ENCODE data around the gene ZYG11A.

ZYG11A gene

DNA sequence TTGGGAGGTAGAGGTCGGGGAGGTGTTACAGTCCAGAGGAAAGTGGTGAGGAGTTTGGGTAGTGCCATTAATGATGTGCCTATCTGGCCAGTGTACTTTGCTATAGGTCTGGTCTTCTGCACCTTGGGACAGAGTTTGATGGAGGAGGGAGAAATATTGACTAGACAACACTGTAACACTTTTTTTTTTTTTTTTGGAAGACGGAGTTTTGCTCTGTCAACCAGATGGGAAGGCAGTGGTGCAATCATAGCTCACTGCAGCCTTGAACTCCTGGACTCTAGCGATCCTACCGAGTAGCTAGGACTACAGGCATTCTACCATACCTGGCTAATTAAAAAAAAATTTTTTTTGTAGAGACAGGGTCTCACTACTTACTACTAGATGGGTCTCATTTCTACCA lies 86.5 kb downstream of the ZYG11A start:
- no peaks in the 10 kb centered on the region for H3K9me2 ChIP-seq (ENCODE audit: low read depth, low read length)
- 0 out of 2 replicates have a peak, but pooled peaks cover 4% of the 10 kb centered on the region for H3K27me3 ChIP-seq (ENCODE audit: insufficient read depth, low read length)
- H3K79me2 ChIP-seq (ENCODE audit: insufficient read depth, low read length) = no peaks in the 10 kb centered on the region
- no peak overlapping the region for H3K9ac ChIP-seq (ENCODE audit: low read length)
- H3K4me1 ChIP-seq (ENCODE audit: insufficient read depth, low read length, severe bottlenecking) = no peaks in the 10 kb centered on the region
- H3K4me3 ChIP-seq (ENCODE audit: low read depth, low read length, poor library complexity, severe bottlenecking) = no peak overlapping the region
- H3K27ac ChIP-seq (ENCODE audit: low read depth, low read length, poor library complexity, severe bottlenecking) = no peak overlapping the region
- H3K9me3 ChIP-seq (ENCODE audit: low read length) = no peaks in the 10 kb centered on the region
- no peaks in the 10 kb centered on the region for H4K20me1 ChIP-seq (ENCODE audit: insufficient read depth, low read length)
- H3K36me3 ChIP-seq (ENCODE audit: insufficient read depth, low read length) = no peaks in the 10 kb centered on the region
- H3K4me2 ChIP-seq (ENCODE audit: low read length) = no peak overlapping the region
- H2AFZ ChIP-seq (ENCODE audit: low read length) = no peak overlapping the region
- H3F3A ChIP-seq (ENCODE audit: insufficient read depth, low read length) = no peaks in the 10 kb centered on the region
- TF ChIP-seq CTCF (IDR thresholded peaks at IDR 0.05; ENCODE audit: low read length) = no peak
- no peak for TF ChIP-seq EZH2 (IDR thresholded peaks at IDR 0.05; ENCODE audit: borderline replicate concordance, low read length)

GRCh38 chr1:52937433-52938182 lies 95.0 kb downstream of the ZYG11A start:
- no peaks in the 10 kb centered on the region for H3K4me1 ChIP-seq (ENCODE audit: insufficient read depth, low read length, severe bottlenecking)
- no peaks in the 10 kb centered on the region for H3F3A ChIP-seq (ENCODE audit: insufficient read depth, low read length)
- no peaks in the 10 kb centered on the region for H4K20me1 ChIP-seq (ENCODE audit: insufficient read depth, low read length)
- H3K36me3 ChIP-seq (ENCODE audit: insufficient read depth, low read length) = no peaks in the 10 kb centered on the region
- no peak overlapping the region for H3K27ac ChIP-seq (ENCODE audit: low read depth, low read length, poor library complexity, severe bottlenecking)
- H2AFZ ChIP-seq (ENCODE audit: low read length) = no peak overlapping the region
- H3K4me2 ChIP-seq (ENCODE audit: low read length) = no peak overlapping the region
- H3K9me2 ChIP-seq (ENCODE audit: low read depth, low read length) = no peaks in the 10 kb centered on the region
- H3K9ac ChIP-seq (ENCODE audit: low read length) = no peak overlapping the region
- no peaks in the 10 kb centered on the region for H3K9me3 ChIP-seq (ENCODE audit: low read length)
- no peaks in the 10 kb centered on the region for H3K79me2 ChIP-seq (ENCODE audit: insufficient read depth, low read length)
- H3K27me3 ChIP-seq (ENCODE audit: insufficient read depth, low read length) = 0 out of 2 replicates have a peak, but pooled peaks cover 4% of the 10 kb centered on the region
- no peak overlapping the region for H3K4me3 ChIP-seq (ENCODE audit: low read depth, low read length, poor library complexity, severe bottlenecking)
- TF ChIP-seq EZH2 (IDR thresholded peaks at IDR 0.05; ENCODE audit: borderline replicate concordance, low read length) = no peak
- TF ChIP-seq CTCF (IDR thresholded peaks at IDR 0.05; ENCODE audit: low read length) = no peak

DNA sequence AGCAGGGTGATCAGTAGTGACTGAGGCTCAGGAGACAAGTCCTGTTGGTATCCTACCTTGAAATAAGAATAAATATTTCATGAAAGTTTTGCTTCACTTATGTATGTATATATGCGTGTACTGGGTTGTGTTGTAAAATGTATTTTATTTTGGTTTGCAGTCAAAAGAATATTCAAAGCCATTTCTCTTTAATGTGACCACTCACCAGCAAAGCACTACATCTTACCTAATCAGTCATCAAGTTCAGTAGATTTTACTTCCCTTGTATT lies 95.6 kb downstream of the ZYG11A start:
- Histone ChIP-seq H3K9me3 (ENCODE audit: low read length) (no peaks in the 10 kb centered on the region), H3K27ac (ENCODE audit: low read depth, low read length, poor library complexity, severe bottlenecking) (no peak overlapping the region), H3K4me3 (ENCODE audit: low read depth, low read length, poor library complexity, severe bottlenecking) (no peak overlapping the region), H3K4me1 (ENCODE audit: insufficient read depth, low read length, severe bottlenecking) (no peaks in the 10 kb centered on the region), H3F3A (ENCODE audit: insufficient read depth, low read length) (no peaks in the 10 kb centered on the region), H3K9me2 (ENCODE audit: low read depth, low read length) (no peaks in the 10 kb centered on the region), H3K79me2 (ENCODE audit: insufficient read depth, low read length) (no peaks in the 10 kb centered on the region), H3K36me3 (ENCODE audit: insufficient read depth, low read length) (no peaks in the 10 kb centered on the region), H3K4me2 (ENCODE audit: low read length) (no peak overlapping the region), H3K9ac (ENCODE audit: low read length) (no peak overlapping the region), H4K20me1 (ENCODE audit: insufficient read depth, low read length) (no peaks in the 10 kb centered on the region), H2AFZ (ENCODE audit: low read length) (no peak overlapping the region), H3K27me3 (ENCODE audit: insufficient read depth, low read length) (0 out of 2 replicates have a peak, but pooled peaks cover 4% of the 10 kb centered on the region)
- TF ChIP-seq EZH2 (IDR thresholded peaks at IDR 0.05; ENCODE audit: borderline replicate concordance, low read length) = no peak
- TF ChIP-seq CTCF (IDR thresholded peaks at IDR 0.05; ENCODE audit: low read length) = no peak
